CD14-positive monocyte (primary cell): ENCODE data around the gene SMYD3. TPM values are rescaled to one million over a fixed set of nuclear protein-coding genes. Genes with fewer than 3 reads are reported as not detected.

Experiments
- DNase-seq, 3 donors: peaks; one replicate each; pipeline ENCODE4 v3.0.0-alpha.2; 2011 to 2022
- H2AFZ ChIP-seq: 2 replicates; pipeline ENCODE4 v1.6.0; 2012; ENCODE audit warnings: mild to moderate bottlenecking, low read depth, low read length, inconsistent platforms; ENCODE audit not compliant: insufficient read depth, poor library complexity, severe bottlenecking
- H3K27ac ChIP-seq, 2 donors: 1 replicate in 1 of 2; 2 replicates in 1 of 2; pipeline ENCODE4 v1.5.1; 2012 to 2013; ENCODE audit warnings: low read length in 2 of 2, control low read depth in 1 of 2, inconsistent platforms in 1 of 2, low read depth in 1 of 2, mild to moderate bottlenecking in 1 of 2
- H3K27me3 ChIP-seq, 2 donors: one replicate each; pipeline versions ENCODE4 v1.6.0 to v1.6.1; 2011 to 2013; ENCODE audit warnings: low read length in 2 of 2; ENCODE audit not compliant: control insufficient read depth in 2 of 2, insufficient read depth in 2 of 2
- H3K36me3 ChIP-seq, 2 donors: replicated peaks in 1 of 2; 1 replicate in 1 of 2; 2 replicates in 1 of 2; pipeline versions ENCODE4 v1.5.1 to v1.6.1; 2012 to 2013; ENCODE audit warnings: low read length in 2 of 2, control low read depth in 1 of 2, inconsistent platforms in 1 of 2, mild to moderate bottlenecking in 1 of 2; ENCODE audit not compliant: insufficient read depth in 2 of 2, control insufficient read depth in 1 of 2
- H3K4me1 ChIP-seq, 2 donors: 1 replicate in 1 of 2; 2 replicates in 1 of 2; pipeline versions ENCODE4 v1.5.1 to v1.6.1; 2012 to 2013; ENCODE audit warnings: low read length in 2 of 2, control low read depth in 1 of 2, inconsistent platforms in 1 of 2, mild to moderate bottlenecking in 1 of 2, moderate library complexity in 1 of 2; ENCODE audit not compliant: insufficient read depth in 2 of 2, control insufficient read depth in 1 of 2
- H3K4me2 ChIP-seq: replicated peaks from 2 replicates; pipeline ENCODE3; 2012; ENCODE audit warnings: low read length, moderate library complexity, mild to moderate bottlenecking; ENCODE audit not compliant: poor library complexity, severe bottlenecking; ENCODE audit errors: extremely low read depth
- H3K4me3 ChIP-seq, 3 experiments: fragments of 200-600 bp in 1 of 3; sonication (generic) in 1 of 3; replicated peaks in 1 of 3; 1 replicate in 2 of 3; 2 replicates in 1 of 3; pipeline ENCODE4 v1.5.1; 2011 to 2013; ENCODE audit warnings: low read length in 3 of 3, mild to moderate bottlenecking in 3 of 3, control low read depth in 2 of 3, low read depth in 2 of 3, inconsistent platforms in 1 of 3, moderate library complexity in 1 of 3
- H3K79me2 ChIP-seq: 2 replicates; pipeline ENCODE4 v1.6.0; 2012; ENCODE audit warnings: mild to moderate bottlenecking, control low read depth, inconsistent platforms, low read length, moderate library complexity; ENCODE audit not compliant: insufficient read depth
- H3K9ac ChIP-seq: 2 replicates; pipeline ENCODE4 v1.6.0; 2017; ENCODE audit warnings: low read length, mild to moderate bottlenecking; ENCODE audit not compliant: insufficient read depth, poor library complexity, severe bottlenecking
- H3K9me3 ChIP-seq, 2 donors: replicated peaks in 1 of 2; 1 replicate in 1 of 2; 2 replicates in 1 of 2; pipeline versions ENCODE4 v1.5.1 to v1.6.1; 2012 to 2013; ENCODE audit warnings: low read length in 2 of 2, control low read depth in 1 of 2; ENCODE audit not compliant: control insufficient read depth in 1 of 2, insufficient read depth in 1 of 2
- H4K20me1 ChIP-seq: 2 replicates; pipeline ENCODE4 v1.6.0; 2012; ENCODE audit warnings: mild to moderate bottlenecking, low read length, control low read depth, moderate library complexity; ENCODE audit not compliant: insufficient read depth
- H3K27ac Mint-ChIP-seq, 7 donors: one replicate each; pipeline ENCODE4 v1.8.0; 2020; ENCODE audit warnings: mild to moderate bottlenecking in 7 of 7, mixed read lengths in 7 of 7, moderate library complexity in 6 of 7, inconsistent platforms in 2 of 7
- H3K27me3 Mint-ChIP-seq, 3 donors: one replicate each; pipeline ENCODE4 v1.8.0; 2021 to 2022; ENCODE audit warnings: low read depth in 3 of 3, mild to moderate bottlenecking in 3 of 3, mixed read lengths in 3 of 3, moderate library complexity in 3 of 3, inconsistent platforms in 1 of 3
- H3K36me3 Mint-ChIP-seq, 2 donors: one replicate each; pipeline ENCODE4 v1.8.0; 2020; ENCODE audit warnings: mixed read lengths in 2 of 2, inconsistent platforms in 1 of 2, mild to moderate bottlenecking in 1 of 2
- H3K4me1 Mint-ChIP-seq: one replicate; pipeline ENCODE4 v1.8.0; 2020; ENCODE audit warnings: mild to moderate bottlenecking, mixed read lengths
- H3K4me3 Mint-ChIP-seq, 2 donors: one replicate each; pipeline ENCODE4 v1.8.0; 2020; ENCODE audit warnings: mild to moderate bottlenecking in 2 of 2, mixed read lengths in 2 of 2, moderate library complexity in 1 of 2
- H3K9me3 Mint-ChIP-seq, 7 donors: one replicate each; pipeline ENCODE4 v1.8.0; 2020 to 2022; ENCODE audit warnings: mixed read lengths in 7 of 7, mild to moderate bottlenecking in 6 of 7, moderate library complexity in 6 of 7, inconsistent platforms in 2 of 7
- WGBS: methylation state at CpG from one replicate; pipeline ENCODE4 v1.1.5; 2013; ENCODE audit warnings: missing lambda C conversion rate; ENCODE audit not compliant: insufficient coverage; 5-methylcytosine and 5-hydroxymethylcytosine counted together
- intact Hi-C, 2 donors: fragments of 100-400 bp; cut with micrococcal nuclease; formaldehyde crosslinking; loops; one replicate each; pipeline versions ENCODE4 v1.15.0 to v1.15.1; 2023
- polyA plus RNA-seq, 3 donors: library from polyadenylated mRNA; depleted of rRNA in 1 of 3; unstranded in 2 of 3; stranded (reverse) in 1 of 3; fragments of 300-500 nt in 2 of 3; fragments of >200 nt in 1 of 3; fragmentation: Illumina TruSeq in 2 of 3; gene quantifications; 1 replicate in 2 of 3; 2 replicates in 1 of 3; pipeline ENCODE4 v1.2.3, GENCODE V29; 2012 to 2021
- TF ChIP-seq, protein P1 (sequence below): fragments of 200-600 bp; IDR thresholded peaks from one replicate; pipeline ENCODE4 v1.8.0; 2022; ENCODE audit warnings: antibody characterized with exemption, mild to moderate bottlenecking

Gene SMYD3
- polyA plus RNA-seq, 3 donors = 2.7 to 8.4 (median 4.0) TPM

- Histone ChIP-seq H3K36me3 (no peaks in the 10 kb centered on the region), H3K27ac (no peak overlapping the region), H3K9me3 (no peaks in the 10 kb centered on the region), H2AFZ (no peak overlapping the region), H3K79me2 (no peaks in the 10 kb centered on the region), H4K20me1 (no peaks in the 10 kb centered on the region), H3K27me3 (no peaks in the 10 kb centered on the region), H3K4me1 (no peaks in the 10 kb centered on the region), H3K4me2 (no peak overlapping the region), H3K4me3 (no peak overlapping the region), H3K9ac (no peak overlapping the region)
- no peaks in the 10 kb centered on the region for H3K36me3 Mint-ChIP-seq
- 86% methylated on average over 1 of the region's 2 CpGs for WGBS
- no peaks in the 10 kb centered on the region for H3K9me3 Mint-ChIP-seq
- TF ChIP-seq, protein P1, sequence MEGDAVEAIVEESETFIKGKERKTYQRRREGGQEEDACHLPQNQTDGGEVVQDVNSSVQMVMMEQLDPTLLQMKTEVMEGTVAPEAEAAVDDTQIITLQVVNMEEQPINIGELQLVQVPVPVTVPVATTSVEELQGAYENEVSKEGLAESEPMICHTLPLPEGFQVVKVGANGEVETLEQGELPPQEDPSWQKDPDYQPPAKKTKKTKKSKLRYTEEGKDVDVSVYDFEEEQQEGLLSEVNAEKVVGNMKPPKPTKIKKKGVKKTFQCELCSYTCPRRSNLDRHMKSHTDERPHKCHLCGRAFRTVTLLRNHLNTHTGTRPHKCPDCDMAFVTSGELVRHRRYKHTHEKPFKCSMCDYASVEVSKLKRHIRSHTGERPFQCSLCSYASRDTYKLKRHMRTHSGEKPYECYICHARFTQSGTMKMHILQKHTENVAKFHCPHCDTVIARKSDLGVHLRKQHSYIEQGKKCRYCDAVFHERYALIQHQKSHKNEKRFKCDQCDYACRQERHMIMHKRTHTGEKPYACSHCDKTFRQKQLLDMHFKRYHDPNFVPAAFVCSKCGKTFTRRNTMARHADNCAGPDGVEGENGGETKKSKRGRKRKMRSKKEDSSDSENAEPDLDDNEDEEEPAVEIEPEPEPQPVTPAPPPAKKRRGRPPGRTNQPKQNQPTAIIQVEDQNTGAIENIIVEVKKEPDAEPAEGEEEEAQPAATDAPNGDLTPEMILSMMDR = no peak
- DNase-seq = no peak
- no peak overlapping the region for H3K4me3 Mint-ChIP-seq
- H3K27me3 Mint-ChIP-seq = no peaks in the 10 kb centered on the region
- intact Hi-C loops = no loop called here
- no peaks in the 10 kb centered on the region for H3K4me1 Mint-ChIP-seq
- H3K27ac Mint-ChIP-seq = no peak overlapping the region
Measured at GRCh38 chr1:245840971-245841370, 666.1 kb downstream of the SMYD3 start.

DNA sequence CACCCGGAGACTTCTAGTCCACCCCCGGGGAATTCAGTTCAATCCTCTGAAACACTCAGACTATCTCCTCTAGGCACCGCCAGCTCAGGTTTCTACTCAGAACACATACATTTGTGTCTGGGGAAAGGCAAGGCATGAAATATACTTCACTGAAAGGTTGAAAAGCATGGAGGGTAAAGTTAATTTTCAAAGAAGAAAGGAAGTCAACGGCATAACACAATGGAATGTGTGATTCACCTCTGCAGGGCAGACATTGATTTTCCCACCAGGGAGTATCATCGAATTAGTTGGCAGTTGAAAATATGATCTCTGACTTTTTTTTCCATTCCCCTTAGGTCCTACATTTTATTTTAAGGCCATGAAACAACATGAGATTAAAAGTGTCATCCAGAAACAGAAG, 669.4 kb downstream of the SMYD3 start:
- Histone ChIP-seq H2AFZ (no peak overlapping the region), H3K9me3 (no peaks in the 10 kb centered on the region), H3K79me2 (no peaks in the 10 kb centered on the region), H3K4me3 (no peak overlapping the region), H3K27me3 (no peaks in the 10 kb centered on the region), H3K4me1 (no peaks in the 10 kb centered on the region), H3K9ac (no peak overlapping the region), H3K4me2 (no peak overlapping the region), H3K36me3 (no peaks in the 10 kb centered on the region), H4K20me1 (no peaks in the 10 kb centered on the region), H3K27ac (no peak overlapping the region)
- Mint-ChIP-seq H3K9me3 (no peaks in the 10 kb centered on the region), H3K4me3 (no peak overlapping the region), H3K4me1 (no peaks in the 10 kb centered on the region), H3K27me3 (no peaks in the 10 kb centered on the region), H3K36me3 (no peaks in the 10 kb centered on the region), H3K27ac (no peak overlapping the region)
- no CpG with 5 or more reads among the region's 5 CpGs for WGBS
- DNase-seq = no peak
- TF ChIP-seq, protein P1 = no peak
- intact Hi-C loops = no loop called here
